Epithelial cell of esophagus (primary cell): ENCODE data around the gene MROH2B.

ENCODE experiments used
- DNase-seq: peaks from one replicate; pipeline ENCODE4 v3.0.0; 2010; ENCODE audit warnings: low read depth
- H3K4me3 ChIP-seq: 2 replicates; pipeline ENCODE4 v1.5.1; 2011; ENCODE audit warnings: mild to moderate bottlenecking, low read length, control low read depth
- TF ChIP-seq, protein P1 (sequence below): IDR thresholded peaks from 2 replicates; pipeline ENCODE4 v1.5.1; 2011; ENCODE audit warnings: low read depth, mild to moderate bottlenecking, low read length, control low read depth, inconsistent platforms; ENCODE audit not compliant: insufficient read depth; ENCODE audit errors: missing control alignments

MROH2B gene

DNA sequence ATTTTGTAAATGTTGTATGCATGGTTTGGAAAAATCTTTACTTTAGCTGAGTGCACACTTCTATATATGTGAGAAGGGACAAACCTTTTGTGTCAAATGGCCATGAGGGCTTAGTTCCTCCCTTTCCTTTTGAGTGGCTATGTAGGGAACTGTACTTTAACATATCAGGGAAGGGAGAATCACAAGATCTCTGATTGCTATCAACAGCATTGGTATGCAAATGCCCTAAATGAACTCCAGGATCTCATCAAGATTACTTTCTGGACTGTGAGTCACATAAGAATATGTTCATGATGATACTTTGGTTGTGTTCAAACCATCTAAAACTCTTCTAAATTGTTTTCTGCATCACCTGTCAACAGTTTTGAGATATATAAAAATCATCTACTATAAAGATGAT lies 31.2 kb upstream of the MROH2B start:
- no peak overlapping the region for H3K4me3 ChIP-seq
- TF ChIP-seq, protein P1, sequence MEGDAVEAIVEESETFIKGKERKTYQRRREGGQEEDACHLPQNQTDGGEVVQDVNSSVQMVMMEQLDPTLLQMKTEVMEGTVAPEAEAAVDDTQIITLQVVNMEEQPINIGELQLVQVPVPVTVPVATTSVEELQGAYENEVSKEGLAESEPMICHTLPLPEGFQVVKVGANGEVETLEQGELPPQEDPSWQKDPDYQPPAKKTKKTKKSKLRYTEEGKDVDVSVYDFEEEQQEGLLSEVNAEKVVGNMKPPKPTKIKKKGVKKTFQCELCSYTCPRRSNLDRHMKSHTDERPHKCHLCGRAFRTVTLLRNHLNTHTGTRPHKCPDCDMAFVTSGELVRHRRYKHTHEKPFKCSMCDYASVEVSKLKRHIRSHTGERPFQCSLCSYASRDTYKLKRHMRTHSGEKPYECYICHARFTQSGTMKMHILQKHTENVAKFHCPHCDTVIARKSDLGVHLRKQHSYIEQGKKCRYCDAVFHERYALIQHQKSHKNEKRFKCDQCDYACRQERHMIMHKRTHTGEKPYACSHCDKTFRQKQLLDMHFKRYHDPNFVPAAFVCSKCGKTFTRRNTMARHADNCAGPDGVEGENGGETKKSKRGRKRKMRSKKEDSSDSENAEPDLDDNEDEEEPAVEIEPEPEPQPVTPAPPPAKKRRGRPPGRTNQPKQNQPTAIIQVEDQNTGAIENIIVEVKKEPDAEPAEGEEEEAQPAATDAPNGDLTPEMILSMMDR, result no peak
- DNase-seq, result no peak

DNA sequence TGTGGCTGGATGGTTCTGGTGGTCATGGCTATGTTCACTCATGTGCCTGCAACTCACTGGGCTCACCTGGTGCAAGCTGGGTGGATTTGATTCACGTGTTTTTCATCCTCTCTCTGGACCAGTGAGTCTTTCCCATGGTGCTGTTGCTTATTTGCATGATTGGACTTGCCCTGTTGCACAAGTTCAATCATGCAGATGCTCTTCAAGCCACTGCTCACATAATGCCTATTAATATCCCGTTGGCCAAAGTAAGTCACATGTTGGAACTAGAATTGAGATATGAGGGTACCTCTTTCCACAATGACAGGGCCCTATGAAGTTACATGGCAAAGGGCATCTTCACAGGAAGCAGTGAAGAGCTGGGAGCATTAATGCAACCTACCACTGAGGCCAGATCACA lies 26.5 kb upstream of the MROH2B start:
- H3K4me3 ChIP-seq, result no peak overlapping the region
- TF ChIP-seq, protein P1, result no peak
- DNase-seq, result peak; percentile 82

DNA sequence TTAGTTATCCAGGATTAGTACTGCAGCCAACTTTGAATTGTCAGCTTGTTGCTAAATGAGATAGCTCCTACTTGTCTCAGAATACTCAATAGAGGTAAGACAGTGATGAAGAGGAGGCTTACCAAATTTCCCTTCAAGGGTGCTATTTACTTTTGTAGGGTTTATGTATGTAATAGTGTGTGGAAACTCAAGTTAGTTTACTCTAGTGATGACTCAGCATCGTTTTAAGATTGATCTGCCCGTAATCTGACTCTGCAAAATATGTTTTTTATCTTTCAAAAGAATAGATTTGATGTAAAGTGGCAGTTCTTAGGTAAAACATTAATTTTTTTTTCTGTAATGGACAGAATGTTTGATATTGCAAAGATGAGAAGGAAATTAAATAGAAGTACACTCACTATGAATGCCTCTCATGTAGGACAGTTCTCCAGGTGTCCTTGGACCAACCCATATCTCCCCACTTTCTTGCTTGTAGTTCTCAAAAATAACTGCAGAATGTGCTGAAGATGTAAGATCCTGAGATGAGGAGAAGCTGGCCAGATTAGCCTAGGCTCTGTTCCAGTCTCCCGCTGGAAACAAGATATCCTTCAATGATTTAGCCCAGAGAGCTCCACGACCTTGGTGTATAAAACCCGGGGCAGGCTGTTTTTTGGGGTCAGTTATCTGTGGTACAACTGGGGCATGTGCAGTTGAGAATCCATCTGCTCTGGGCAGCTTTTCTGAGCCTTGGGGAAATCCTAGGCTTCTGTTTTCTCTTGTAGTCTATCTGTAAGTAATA lies 24.4 kb upstream of the MROH2B start:
- TF ChIP-seq, protein P1, result no peak
- no peak overlapping the region for H3K4me3 ChIP-seq
- peak; percentile 6 for DNase-seq

DNA sequence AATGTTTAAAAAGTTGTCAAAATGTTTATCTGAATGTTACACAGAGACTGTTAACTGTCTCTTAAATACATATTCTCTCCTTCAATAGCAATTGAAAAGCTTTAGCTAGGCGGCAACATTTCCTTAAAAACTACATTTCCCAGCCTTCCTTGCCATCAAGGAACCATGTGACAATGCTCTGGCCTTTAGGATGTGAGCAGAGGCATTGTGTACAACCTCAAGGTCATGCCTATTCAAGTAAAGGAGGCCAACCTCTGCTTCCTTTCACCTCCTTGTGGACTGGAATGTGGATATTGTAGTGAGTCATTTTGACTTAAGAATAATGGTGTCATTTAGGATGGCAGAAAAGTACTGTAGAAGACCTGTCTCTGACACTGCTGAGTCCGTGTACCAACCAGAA lies 23.7 kb upstream of the MROH2B start:
- no peak overlapping the region for H3K4me3 ChIP-seq
- TF ChIP-seq, protein P1, result no peak

GRCh38 chr5:41093803-41094202 lies 22.7 kb upstream of the MROH2B start:
- DNase-seq, result no peak

More for the DNA sequence above, 23.7 kb upstream of the MROH2B start:
- peak; percentile 53 for DNase-seq

GRCh38 chr5:41087461-41087860 lies 16.3 kb upstream of the MROH2B start:
- peak; percentile 42 for DNase-seq
- H3K4me3 ChIP-seq, result no peak overlapping the region
- TF ChIP-seq, protein P1, result no peak

More at GRCh38 chr5:41093803-41094202, 22.7 kb upstream of the MROH2B start:
- no peak overlapping the region for H3K4me3 ChIP-seq
- TF ChIP-seq, protein P1, result no peak

DNA sequence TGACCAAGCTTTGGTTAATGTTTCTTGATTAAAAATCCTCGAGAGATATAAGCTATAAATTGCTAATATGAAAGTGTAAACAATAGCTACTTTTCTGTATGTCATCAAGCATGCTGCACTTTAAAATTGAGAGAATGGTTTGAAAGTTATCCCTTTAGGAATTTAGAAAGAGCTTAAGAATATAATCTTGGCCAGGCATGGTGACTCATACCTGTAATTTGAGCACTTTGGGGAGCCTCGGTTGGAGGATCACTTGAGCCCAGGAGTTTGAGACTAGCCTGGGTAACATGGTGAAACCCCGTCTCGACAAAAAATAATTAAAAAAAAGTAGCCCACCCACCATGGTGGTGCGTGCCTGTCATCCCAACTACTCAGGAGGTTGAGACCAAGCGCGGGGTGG lies 12.2 kb upstream of the MROH2B start:
- H3K4me3 ChIP-seq, result no peak overlapping the region
- TF ChIP-seq, protein P1, result no peak

More for the DNA sequence above, 12.2 kb upstream of the MROH2B start:
- DNase-seq, result no peak
